HL-60/S4 (cell line): ENCODE results near the gene SLC2A4RG.
"Not testable (repeated sequence)": the region's sequence is repeated elsewhere in the genome, so short reads cannot be mapped to it uniquely, and the experiment has no call there.

Experiments
- in situ Hi-C: fragments of 300-500 bp; cut with MboI; formaldehyde crosslinking; loops from 2 replicates; pipeline ENCODE4 v1.14.3; 2022; ENCODE audit warnings: low sequenced_read_pairs

The SLC2A4RG gene

GRCh38 chr20:63775096-63775978 lies 35.8 kb downstream of the SLC2A4RG start:
- in situ Hi-C loops, result no loop called here

GRCh38 chr20:63776875-63777274 lies 37.3 kb downstream of the SLC2A4RG start:
- in situ Hi-C loops, result not testable (repeated sequence)

- in situ Hi-C loops, result no loop called here
Observed at GRCh38 chr20:63777614-63778013, 38.0 kb downstream of the SLC2A4RG start.

GRCh38 chr20:63778034-63778752 lies 38.6 kb downstream of the SLC2A4RG start:
- in situ Hi-C loops, result no loop called here

DNA sequence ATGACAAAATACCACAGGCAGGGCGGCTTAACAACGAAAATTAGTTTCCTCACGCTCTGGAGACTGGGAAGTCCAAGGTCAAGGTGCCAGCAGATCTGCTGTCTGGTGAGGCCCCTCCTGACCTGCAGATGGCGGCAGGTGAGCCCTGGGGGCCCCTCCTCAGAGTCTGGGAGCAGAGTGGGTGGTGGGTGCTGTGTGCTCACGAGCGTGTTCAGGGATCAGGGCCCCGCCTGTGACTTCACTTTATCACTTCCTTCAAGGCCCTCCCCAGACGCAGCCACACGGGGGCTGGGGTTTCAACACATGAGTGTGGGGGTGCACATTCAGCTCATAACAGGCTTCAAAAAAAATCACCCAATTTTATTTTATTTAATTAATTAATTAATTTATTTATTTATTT lies 39.3 kb downstream of the SLC2A4RG start:
- in situ Hi-C loops, result no loop called here

DNA sequence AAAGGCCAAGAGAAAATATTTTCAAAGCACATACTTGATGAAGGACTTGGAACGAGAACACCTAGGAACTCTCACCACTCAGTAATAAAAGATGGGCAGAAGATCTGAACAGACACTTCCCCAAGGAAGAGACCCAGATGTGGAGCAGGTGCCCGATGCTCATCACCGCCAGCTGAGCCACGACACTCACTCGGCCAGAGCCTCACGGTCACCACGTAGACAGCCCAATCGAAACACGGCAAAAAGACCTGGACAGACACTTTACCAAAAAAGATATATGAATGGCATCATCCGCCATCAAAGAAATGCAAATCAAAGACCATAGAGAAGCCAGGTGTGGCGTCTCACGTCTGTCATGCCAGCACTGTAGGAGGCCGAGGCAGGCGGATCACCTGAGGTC lies 41.6 kb downstream of the SLC2A4RG start:
- in situ Hi-C loops, result no loop called here

DNA sequence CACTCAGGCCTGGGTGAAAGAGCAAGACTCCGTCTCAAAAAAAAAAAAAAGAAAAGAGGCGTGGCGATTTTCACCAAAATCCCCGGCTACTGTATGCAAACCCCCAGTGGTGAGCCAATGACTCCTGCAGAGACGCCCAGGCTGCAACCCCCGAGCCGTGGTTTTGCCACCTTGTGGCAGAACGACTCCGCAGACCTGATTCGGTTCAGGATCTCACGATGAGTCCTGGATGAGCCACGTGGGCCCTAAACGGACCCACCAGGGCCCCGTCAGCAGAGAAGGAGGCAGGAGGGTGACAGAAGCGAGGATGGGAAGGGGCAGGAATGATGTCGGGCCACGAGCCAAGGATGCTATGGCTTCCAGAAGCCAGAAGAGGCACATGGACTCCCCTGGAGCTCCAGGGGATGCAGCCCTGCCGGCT lies 42.5 kb downstream of the SLC2A4RG start:
- in situ Hi-C loops, result no loop called here

- in situ Hi-C loops, result no loop called here
Observed at GRCh38 chr20:63782521-63782971, 43.0 kb downstream of the SLC2A4RG start.

GRCh38 chr20:63783970-63784369 lies 44.4 kb downstream of the SLC2A4RG start:
- in situ Hi-C loops, result no loop called here

- in situ Hi-C loops, result no loop called here
Observed at GRCh38 chr20:63785691-63786131, 46.1 kb downstream of the SLC2A4RG start.

- in situ Hi-C loops, result no loop called here
Observed at GRCh38 chr20:63787302-63787701, 47.7 kb downstream of the SLC2A4RG start.

DNA sequence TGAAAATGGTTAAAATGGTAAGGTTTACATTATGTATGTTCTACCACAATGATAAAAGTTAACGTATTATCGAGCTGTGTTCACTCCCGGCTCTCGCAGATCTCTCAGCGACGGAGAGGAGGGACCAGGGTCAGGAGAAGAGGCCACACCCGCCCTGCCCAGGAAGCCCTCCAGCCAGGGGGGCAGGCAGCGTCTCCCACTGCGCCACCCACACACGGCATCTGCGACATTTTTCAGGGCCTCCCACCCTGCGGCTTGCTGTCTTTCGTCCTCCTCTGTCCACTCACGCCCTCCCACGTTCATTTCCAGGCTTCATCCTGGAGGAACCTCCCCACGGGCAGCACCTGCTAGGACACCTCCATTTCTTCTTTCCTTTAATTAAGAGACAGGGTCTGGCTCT lies 48.2 kb downstream of the SLC2A4RG start:
- in situ Hi-C loops, result no loop called here

DNA sequence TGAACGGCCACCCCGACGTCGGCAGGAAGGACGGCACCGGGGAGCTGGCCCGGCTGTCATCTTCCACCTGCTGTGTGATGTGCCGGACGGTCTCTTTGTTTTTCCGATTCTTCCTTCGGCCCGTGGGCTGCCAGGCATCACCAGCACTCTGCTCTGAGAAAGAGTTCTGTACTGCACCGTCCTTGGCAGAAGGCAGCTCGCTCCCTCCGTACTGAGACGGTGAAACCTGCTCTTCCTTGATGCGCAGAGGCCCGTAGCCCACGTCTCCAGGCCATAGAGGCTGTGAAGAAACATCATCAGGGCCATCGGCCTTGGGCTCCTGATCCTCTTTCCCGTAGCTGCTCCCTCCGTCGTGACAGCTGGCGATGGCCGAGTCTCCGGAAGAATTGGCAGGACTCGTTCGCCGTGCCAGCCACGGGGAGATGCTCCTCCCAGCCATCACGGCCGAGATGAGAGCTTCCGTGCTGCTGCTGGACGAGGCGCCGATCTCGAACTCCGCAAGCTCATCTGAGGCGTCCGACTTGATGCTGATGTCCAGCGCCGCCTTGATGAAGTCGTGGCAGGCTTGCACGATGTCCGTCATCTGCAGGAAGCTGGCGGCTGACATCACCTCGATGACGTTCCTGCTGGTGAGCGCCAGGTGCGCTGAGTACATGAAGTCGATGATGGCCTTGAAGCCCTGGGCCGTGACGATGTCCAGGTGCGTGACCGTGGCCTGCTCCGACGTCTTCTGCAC lies 50.4 kb downstream of the SLC2A4RG start:
- in situ Hi-C loops, result no loop called here

- in situ Hi-C loops, result no loop called here
Observed at GRCh38 chr20:63790572-63791168, 51.1 kb downstream of the SLC2A4RG start.

DNA sequence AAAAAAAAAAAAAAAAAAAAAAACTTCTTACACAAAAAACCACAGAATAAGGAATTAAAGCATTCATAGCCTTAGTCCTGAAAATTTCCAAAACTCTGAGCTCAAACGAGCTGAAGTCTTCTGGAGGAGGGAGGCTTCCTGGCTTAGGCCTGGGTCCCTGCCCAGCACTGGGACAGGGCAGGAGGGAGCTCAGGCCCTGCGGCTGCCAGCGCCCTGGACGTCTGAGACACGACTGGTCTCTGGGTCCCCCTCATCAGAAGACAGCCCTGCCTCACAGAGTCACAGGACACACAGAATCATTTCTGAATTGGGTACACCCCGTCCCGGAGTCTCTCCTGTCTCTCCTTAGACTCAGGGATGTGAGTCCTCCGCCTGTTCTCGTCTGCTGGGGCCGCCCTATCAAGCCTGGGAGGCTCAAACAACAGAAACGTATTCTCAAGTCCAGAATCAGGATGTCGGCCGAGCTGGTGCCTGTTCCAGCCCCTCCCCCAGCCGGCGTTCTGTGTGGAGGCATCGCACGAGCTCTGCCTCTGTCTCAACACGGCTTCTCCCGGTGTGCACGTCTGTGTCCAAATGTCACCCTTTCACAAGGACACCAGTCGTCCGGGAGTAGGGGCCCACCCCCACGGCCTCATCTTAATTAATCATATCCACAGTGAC lies 52.1 kb downstream of the SLC2A4RG start:
- in situ Hi-C loops, result no loop called here

GRCh38 chr20:63792866-63793265 lies 53.3 kb downstream of the SLC2A4RG start:
- in situ Hi-C loops, result no loop called here
